ENCODE measurements around the gene UHRF2.

UHRF2 gene

GRCh38 chr9:6413365-6414246, 607 bp downstream of the UHRF2 start:
- no peaks in the 10 kb centered on the region for H3K9me3 Mint-ChIP-seq
- H3K4me1 Mint-ChIP-seq = peaks cover 41% of the 10 kb centered on the region
- peaks cover 5% of the 10 kb centered on the region for H3K36me3 Mint-ChIP-seq
- H3K27me3 Mint-ChIP-seq = no peaks in the 10 kb centered on the region
- ATAC-seq (ENCODE audit: low read depth) = peak; percentile 22
- peak overlapping the region; percentile 92 for H3K4me3 Mint-ChIP-seq
- peak overlapping the region; percentile 92 for H3K27ac Mint-ChIP-seq
- peak in 1 of 2 donors; percentile 5 for DNase-seq (ENCODE audit: low spot score in 2 of 2)

- Mint-ChIP-seq H3K9me3 (no peaks in the 10 kb centered on the region), H3K4me3 (peak overlapping the region; percentile 92), H3K27me3 (no peaks in the 10 kb centered on the region), H3K36me3 (peaks cover 5% of the 10 kb centered on the region), H3K27ac (peak overlapping the region; percentile 83), H3K4me1 (peaks cover 44% of the 10 kb centered on the region)
- DNase-seq (ENCODE audit: low spot score in 2 of 2) (no peak), ATAC-seq (ENCODE audit: low read depth) (no peak)
Observed at GRCh38 chr9:6414247-6414641, 1.2 kb downstream of the UHRF2 start.

GRCh38 chr9:6415266-6415665, 2.3 kb downstream of the UHRF2 start:
- DNase-seq (ENCODE audit: low spot score in 2 of 2) (no peak), ATAC-seq (ENCODE audit: low read depth) (no peak)
- H3K27me3 Mint-ChIP-seq = no peaks in the 10 kb centered on the region
- H3K27ac Mint-ChIP-seq = no peak overlapping the region
- peaks cover 5% of the 10 kb centered on the region for H3K36me3 Mint-ChIP-seq
- H3K4me1 Mint-ChIP-seq = peaks cover 38% of the 10 kb centered on the region
- no peaks in the 10 kb centered on the region for H3K9me3 Mint-ChIP-seq
- H3K4me3 Mint-ChIP-seq = no peak overlapping the region

DNA sequence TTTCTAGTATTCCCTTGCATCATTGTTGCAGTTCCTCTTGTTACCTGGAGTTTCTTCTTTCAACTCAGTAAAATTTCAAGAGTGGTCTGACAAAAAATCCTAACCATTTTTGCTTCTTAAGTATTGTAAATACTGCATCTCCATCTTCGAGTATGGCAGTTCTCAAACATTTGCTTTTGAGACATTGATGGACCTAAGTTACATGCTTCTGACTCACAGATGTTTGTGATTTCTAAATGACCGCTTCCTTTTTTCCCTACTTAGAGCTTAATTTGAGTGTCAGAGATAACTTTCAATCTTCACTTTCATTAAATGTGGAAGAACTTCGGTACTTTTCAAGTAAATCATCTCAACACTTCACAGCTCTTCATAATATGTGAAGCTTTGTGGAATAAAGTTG, 4.2 kb downstream of the UHRF2 start:
- peaks cover 36% of the 10 kb centered on the region for H3K4me1 Mint-ChIP-seq
- no peaks in the 10 kb centered on the region for H3K9me3 Mint-ChIP-seq
- ATAC-seq (ENCODE audit: low read depth) (no peak), DNase-seq (ENCODE audit: low spot score in 2 of 2) (no peak)
- H3K27me3 Mint-ChIP-seq = no peaks in the 10 kb centered on the region
- H3K27ac Mint-ChIP-seq = peak overlapping the region; percentile 75
- H3K36me3 Mint-ChIP-seq = peaks cover 7% of the 10 kb centered on the region
- peak overlapping the region; percentile 77 for H3K4me3 Mint-ChIP-seq

- Mint-ChIP-seq H3K36me3 (peaks cover 9% of the 10 kb centered on the region), H3K4me3 (peak overlapping the region; percentile 27)
Observed at GRCh38 chr9:6418764-6419163, 5.8 kb downstream of the UHRF2 start.

GRCh38 chr9:6424940-6425339, 11.9 kb downstream of the UHRF2 start:
- H3K27ac Mint-ChIP-seq = peak overlapping the region; percentile 17
- DNase-seq (ENCODE audit: low spot score in 2 of 2) = no peak
- ATAC-seq (ENCODE audit: low read depth) = no peak
- H3K4me1 Mint-ChIP-seq = peaks cover 28% of the 10 kb centered on the region
- H3K4me3 Mint-ChIP-seq = no peak overlapping the region
- H3K27me3 Mint-ChIP-seq = no peaks in the 10 kb centered on the region
- H3K36me3 Mint-ChIP-seq = peaks cover 9% of the 10 kb centered on the region
- H3K9me3 Mint-ChIP-seq = no peaks in the 10 kb centered on the region

More at GRCh38 chr9:6418764-6419163, 5.8 kb downstream of the UHRF2 start:
- no peak for ATAC-seq (ENCODE audit: low read depth)
- no peak for DNase-seq (ENCODE audit: low spot score in 2 of 2)
- Mint-ChIP-seq H3K27ac (peak overlapping the region; percentile 17), H3K4me1 (peaks cover 40% of the 10 kb centered on the region), H3K9me3 (no peaks in the 10 kb centered on the region), H3K27me3 (no peaks in the 10 kb centered on the region)

DNA sequence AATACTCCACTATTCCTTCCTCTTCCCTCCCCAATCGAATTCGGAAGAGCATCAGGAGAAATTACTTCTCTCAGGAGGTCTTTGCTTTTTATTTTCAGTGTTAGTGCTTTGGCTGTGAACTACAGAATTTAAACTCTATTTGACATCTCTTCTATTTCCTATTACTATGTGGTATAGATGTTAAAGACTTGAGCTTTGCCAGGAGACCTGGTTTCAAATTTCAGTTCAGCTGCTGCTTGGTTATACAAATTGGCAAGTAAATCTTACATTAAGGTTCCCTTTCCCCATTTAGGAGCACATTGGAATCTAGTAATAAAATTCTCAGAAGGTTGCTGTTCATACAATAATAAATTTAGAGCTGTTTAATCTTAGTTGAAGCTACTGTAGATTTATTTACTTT, 13.1 kb downstream of the UHRF2 start:
- H3K4me3 Mint-ChIP-seq = no peak overlapping the region
- H3K4me1 Mint-ChIP-seq = peaks cover 34% of the 10 kb centered on the region
- H3K27me3 Mint-ChIP-seq = no peaks in the 10 kb centered on the region

GRCh38 chr9:6428940-6429889, 16.2 kb downstream of the UHRF2 start:
- ATAC-seq (ENCODE audit: low read depth) = peak; percentile 93
- peak overlapping the region; percentile 32 for H3K27ac Mint-ChIP-seq
- no peaks in the 10 kb centered on the region for H3K9me3 Mint-ChIP-seq
- H3K27me3 Mint-ChIP-seq = no peaks in the 10 kb centered on the region
- H3K4me3 Mint-ChIP-seq = peak overlapping the region; percentile 32
- peaks cover 14% of the 10 kb centered on the region for H3K36me3 Mint-ChIP-seq
- peak; percentile 26 to 32 for DNase-seq (ENCODE audit: low spot score in 2 of 2)
- H3K4me1 Mint-ChIP-seq = peaks cover 40% of the 10 kb centered on the region

More for the DNA sequence above, 13.1 kb downstream of the UHRF2 start:
- peaks cover 12% of the 10 kb centered on the region for H3K36me3 Mint-ChIP-seq
- ATAC-seq (ENCODE audit: low read depth) = no peak
- no peak for DNase-seq (ENCODE audit: low spot score in 2 of 2)
- no peak overlapping the region for H3K27ac Mint-ChIP-seq
- H3K9me3 Mint-ChIP-seq = no peaks in the 10 kb centered on the region

GRCh38 chr9:6431038-6431437, 18.0 kb downstream of the UHRF2 start:
- peaks cover 13% of the 10 kb centered on the region for H3K36me3 Mint-ChIP-seq
- H3K9me3 Mint-ChIP-seq = no peaks in the 10 kb centered on the region
- DNase-seq (ENCODE audit: low spot score in 2 of 2) (no peak), ATAC-seq (ENCODE audit: low read depth) (no peak)
- peaks cover 39% of the 10 kb centered on the region for H3K4me1 Mint-ChIP-seq
- H3K27me3 Mint-ChIP-seq = no peaks in the 10 kb centered on the region
- H3K4me3 Mint-ChIP-seq = no peak overlapping the region
- H3K27ac Mint-ChIP-seq = peak overlapping the region; percentile 66

DNA sequence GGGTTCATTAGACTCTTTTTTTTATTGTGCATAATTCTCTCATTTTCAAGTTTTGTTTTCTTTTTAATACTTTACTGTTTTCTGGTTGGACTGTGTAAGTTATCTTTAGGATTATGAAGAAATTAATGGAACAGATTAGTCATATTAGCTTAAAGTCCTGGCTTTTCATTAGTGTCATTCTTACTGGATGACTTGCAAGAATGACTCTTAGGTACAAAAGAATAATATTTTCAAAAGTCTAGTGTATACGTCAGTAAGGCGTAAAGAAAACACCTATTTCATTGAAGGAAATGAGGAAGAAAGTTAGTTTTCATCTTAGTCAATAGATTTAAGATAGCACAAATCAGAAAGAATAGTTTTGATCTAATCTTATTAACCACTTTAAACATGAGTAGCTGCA, 20.4 kb downstream of the UHRF2 start:
- Mint-ChIP-seq H3K9me3 (no peaks in the 10 kb centered on the region), H3K36me3 (peaks cover 16% of the 10 kb centered on the region), H3K27ac (peak overlapping the region; percentile 66), H3K4me1 (peaks cover 41% of the 10 kb centered on the region), H3K4me3 (no peak overlapping the region), H3K27me3 (no peaks in the 10 kb centered on the region)
- ATAC-seq (ENCODE audit: low read depth) = peak; percentile 53
- DNase-seq (ENCODE audit: low spot score in 2 of 2) = no peak

- Mint-ChIP-seq H3K36me3 (peaks cover 10% of the 10 kb centered on the region), H3K27ac (no peak overlapping the region), H3K9me3 (no peaks in the 10 kb centered on the region), H3K4me3 (no peak overlapping the region), H3K4me1 (peaks cover 23% of the 10 kb centered on the region), H3K27me3 (no peaks in the 10 kb centered on the region)
- DNase-seq (ENCODE audit: low spot score in 2 of 2) = no peak
- ATAC-seq (ENCODE audit: low read depth) = no peak
Observed at GRCh38 chr9:6439051-6439703, 26.2 kb downstream of the UHRF2 start.

DNA sequence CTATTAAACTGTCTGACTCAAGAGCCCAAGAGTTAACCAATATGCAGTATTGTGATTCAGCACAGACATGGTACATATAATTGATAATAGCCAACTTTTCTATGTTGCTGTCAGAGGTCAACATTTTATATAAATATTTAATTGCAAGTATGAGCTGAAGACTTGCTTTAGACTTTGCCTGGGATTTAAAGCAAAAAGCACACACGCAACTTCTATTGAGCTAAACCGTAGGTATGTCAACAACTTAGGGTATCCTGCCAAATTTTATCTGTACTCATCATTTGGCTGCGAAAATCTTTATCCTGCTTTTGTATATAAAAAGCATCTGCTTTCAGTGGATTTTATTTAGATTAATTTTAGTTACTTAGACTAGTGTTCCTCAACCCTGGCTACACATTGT, 27.4 kb downstream of the UHRF2 start:
- ATAC-seq (ENCODE audit: low read depth) = no peak
- DNase-seq (ENCODE audit: low spot score in 2 of 2) = no peak
- Mint-ChIP-seq H3K4me3 (no peak overlapping the region), H3K4me1 (peaks cover 23% of the 10 kb centered on the region), H3K27me3 (no peaks in the 10 kb centered on the region), H3K9me3 (no peaks in the 10 kb centered on the region), H3K27ac (no peak overlapping the region), H3K36me3 (peaks cover 9% of the 10 kb centered on the region)

- H3K9me3 Mint-ChIP-seq = no peaks in the 10 kb centered on the region
- no peak overlapping the region for H3K4me3 Mint-ChIP-seq
- no peak overlapping the region for H3K27ac Mint-ChIP-seq
- peaks cover 20% of the 10 kb centered on the region for H3K4me1 Mint-ChIP-seq
- DNase-seq (ENCODE audit: low spot score in 2 of 2) = no peak
- H3K36me3 Mint-ChIP-seq = peaks cover 11% of the 10 kb centered on the region
- no peaks in the 10 kb centered on the region for H3K27me3 Mint-ChIP-seq
- no peak for ATAC-seq (ENCODE audit: low read depth)
Observed at GRCh38 chr9:6441269-6441668, 28.3 kb downstream of the UHRF2 start.
